Measurements from ENCODE around the gene NR1D2.

GRCh38 chr3:23996095-23996524 is 51.0 kb downstream of the NR1D2 start:
- TF ChIP-seq ZNF362 (CRISPR knock-in tag; IDR thresholded peaks at IDR 0.05; ENCODE audit: borderline replicate concordance), result no peak
- no peak for TF ChIP-seq ZSCAN22 (CRISPR knock-in tag; IDR thresholded peaks at IDR 0.05)
- no peak for TF ChIP-seq ZNF615 (CRISPR knock-in tag; IDR thresholded peaks at IDR 0.05; ENCODE audit: borderline replicate concordance)
- TF ChIP-seq POLR2A (IDR thresholded peaks at IDR 0.05; ENCODE audit: insufficient read depth in 1 of 2, low read depth in 2 of 2, low read length in 2 of 2), result no peak
- TF ChIP-seq POLR2AphosphoS5 (IDR thresholded peaks at IDR 0.05; ENCODE audit: low read depth, low read length), result no peak
- TF ChIP-seq TARDBP (CRISPR knock-in tag; IDR thresholded peaks at IDR 0.05), result no peak
- TF ChIP-seq CAMTA2 (CRISPR knock-in tag; IDR thresholded peaks at IDR 0.05; ENCODE audit: borderline replicate concordance), result no peak
- TF ChIP-seq ETS1 (CRISPR knock-in tag; IDR thresholded peaks at IDR 0.05), result no peak
- TF ChIP-seq IRF9 (CRISPR knock-in tag; IDR thresholded peaks at IDR 0.05; ENCODE audit: borderline replicate concordance), result no peak
- no peak for TF ChIP-seq CTCF (CRISPR knock-in tag; IDR thresholded peaks at IDR 0.05)
- no peak for TF ChIP-seq KAT2B (IDR thresholded peaks at IDR 0.05; ENCODE audit: borderline replicate concordance, low read depth, low read length)
- TF ChIP-seq PHF8 (CRISPR knock-in tag; IDR thresholded peaks at IDR 0.05), result no peak
- TF ChIP-seq SP1 (IDR thresholded peaks at IDR 0.05), result no peak
- no peak for TF ChIP-seq SP1 (CRISPR knock-in tag; IDR thresholded peaks at IDR 0.05)
- no peak for TF ChIP-seq PREB (CRISPR knock-in tag; IDR thresholded peaks at IDR 0.05)

All from HepG2 (cell line).